ENCODE results near the gene FAM13A. TPM values are rescaled to one million over a fixed set of nuclear protein-coding genes. Genes with fewer than 3 reads are reported as not detected.

FAM13A gene
- total and polyA plus RNA-seq, 2 of the 8 experiments (the other 6 are each of a cell fraction or from before 2014, with no cell fraction given): 7.1 to 16.5 TPM

- TF ChIP-seq ATF3 (IDR thresholded peaks at IDR 0.05; ENCODE audit: insufficient read depth, low read depth, low read length) (no peak), FOSL1 (IDR thresholded peaks at IDR 0.05; ENCODE audit: insufficient read depth, low read depth, low read length) (no peak), POLR2AphosphoS5 (IDR thresholded peaks at IDR 0.05; ENCODE audit: low read depth, low read length) (no peak), BACH1 (IDR thresholded peaks at IDR 0.05; ENCODE audit: low read length) (0 out of 2 replicates have a peak, but pooled peaks have one; percentile 18), JUND (IDR thresholded peaks at IDR 0.05; ENCODE audit: low read length) (no peak)
Observed at GRCh38 chr4:88690355-88690754, 366.6 kb downstream of the FAM13A start (continued).

Measured in H1 (cell line).